ENCODE results near the gene CYP46A1.
A peak's percentile ranks its signal among the peaks of the same experiment; 100 is the strongest.

Gene CYP46A1

DNA sequence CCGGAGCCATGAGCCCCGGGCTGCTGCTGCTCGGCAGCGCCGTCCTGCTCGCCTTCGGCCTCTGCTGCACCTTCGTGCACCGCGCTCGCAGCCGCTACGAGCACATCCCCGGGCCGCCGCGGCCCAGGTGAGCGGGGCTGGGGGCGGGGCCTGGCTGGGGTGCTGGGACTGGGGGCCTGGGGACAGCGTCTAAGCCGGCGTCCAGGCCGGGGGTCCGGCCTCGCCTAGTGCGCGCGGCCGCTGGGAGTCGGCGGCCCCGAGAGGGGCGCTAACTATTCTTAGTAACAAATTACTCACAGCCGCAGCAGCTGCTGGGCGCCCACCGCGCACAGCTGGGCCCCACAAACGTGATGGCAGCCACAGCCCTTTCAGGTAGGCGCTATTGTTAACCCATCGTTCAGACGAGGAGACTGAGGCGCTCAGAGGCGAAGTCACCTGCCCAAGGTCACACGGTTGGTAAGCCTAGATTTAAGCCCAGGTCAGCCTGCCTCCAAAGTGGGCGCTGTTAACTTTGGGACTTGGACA, 374 bp downstream of the CYP46A1 start:
- Mint-ChIP-seq H3K27ac (no peak overlapping the region), H3K36me3 (no peaks in the 10 kb centered on the region), H3K4me1 (peaks cover 9% of the 10 kb centered on the region), H3K9me3 (peaks cover 2% of the 10 kb centered on the region), H3K27me3 (peaks cover 26% of the 10 kb centered on the region), H3K4me3 (peak overlapping the region; percentile 70)
- ATAC-seq (ENCODE audit: low read depth) (peak; percentile 21), DNase-seq (ENCODE audit: low spot score in 2 of 2) (no peak)

DNA sequence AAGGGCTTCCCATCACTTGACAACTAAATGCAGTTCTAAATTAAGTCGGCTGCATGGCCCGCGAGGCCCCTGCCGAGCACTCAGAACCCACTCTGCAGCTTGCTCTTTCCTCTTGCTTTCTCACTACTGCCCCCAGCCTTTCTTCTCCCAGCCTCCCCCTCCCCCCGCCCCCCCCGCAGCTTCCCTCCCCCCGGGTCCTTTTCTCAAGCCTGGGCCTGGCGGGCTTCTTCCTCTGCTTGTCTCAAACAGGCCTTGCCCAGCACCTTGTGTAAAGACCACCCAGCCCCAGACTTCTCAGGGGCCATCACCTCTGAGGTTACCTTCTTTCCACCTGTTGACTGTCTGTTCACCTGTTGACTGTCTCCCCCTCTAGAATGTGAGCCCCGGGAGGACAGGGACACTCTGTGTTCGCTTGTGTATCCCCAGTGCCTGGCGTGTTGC, 1.1 kb downstream of the CYP46A1 start:
- Mint-ChIP-seq H3K36me3 (no peaks in the 10 kb centered on the region), H3K27ac (no peak overlapping the region), H3K4me3 (peak overlapping the region; percentile 70), H3K27me3 (peaks cover 33% of the 10 kb centered on the region), H3K4me1 (peaks cover 9% of the 10 kb centered on the region), H3K9me3 (peaks cover 2% of the 10 kb centered on the region)
- ATAC-seq (ENCODE audit: low read depth) (no peak), DNase-seq (ENCODE audit: low spot score in 2 of 2) (no peak)

DNA sequence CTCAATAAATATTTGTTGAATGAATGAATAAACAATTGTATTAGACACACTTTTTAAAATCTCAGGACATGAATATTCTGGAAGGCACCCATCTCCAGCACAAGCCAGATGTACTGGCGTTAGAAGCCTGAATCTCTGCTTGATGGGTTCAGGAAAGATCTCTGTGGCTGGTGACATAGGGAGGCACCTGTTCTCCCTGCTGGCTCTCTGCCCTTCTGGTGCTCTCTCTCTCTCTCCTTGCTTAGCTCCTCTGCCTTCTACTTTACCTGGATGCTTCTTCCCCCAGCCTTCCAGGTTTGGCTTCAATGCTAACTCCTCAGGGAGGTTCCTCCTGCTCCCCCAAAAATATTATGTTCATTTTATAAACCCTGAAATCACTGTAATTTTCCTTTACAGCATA, 1.5 kb downstream of the CYP46A1 start:
- no peaks in the 10 kb centered on the region for H3K36me3 Mint-ChIP-seq
- DNase-seq (ENCODE audit: low spot score in 2 of 2) (no peak), ATAC-seq (ENCODE audit: low read depth) (no peak)
- peaks cover 2% of the 10 kb centered on the region for H3K9me3 Mint-ChIP-seq
- peaks cover 9% of the 10 kb centered on the region for H3K4me1 Mint-ChIP-seq
- peak overlapping the region; percentile 70 for H3K4me3 Mint-ChIP-seq
- no peak overlapping the region for H3K27ac Mint-ChIP-seq
- H3K27me3 Mint-ChIP-seq: peaks cover 37% of the 10 kb centered on the region

DNA sequence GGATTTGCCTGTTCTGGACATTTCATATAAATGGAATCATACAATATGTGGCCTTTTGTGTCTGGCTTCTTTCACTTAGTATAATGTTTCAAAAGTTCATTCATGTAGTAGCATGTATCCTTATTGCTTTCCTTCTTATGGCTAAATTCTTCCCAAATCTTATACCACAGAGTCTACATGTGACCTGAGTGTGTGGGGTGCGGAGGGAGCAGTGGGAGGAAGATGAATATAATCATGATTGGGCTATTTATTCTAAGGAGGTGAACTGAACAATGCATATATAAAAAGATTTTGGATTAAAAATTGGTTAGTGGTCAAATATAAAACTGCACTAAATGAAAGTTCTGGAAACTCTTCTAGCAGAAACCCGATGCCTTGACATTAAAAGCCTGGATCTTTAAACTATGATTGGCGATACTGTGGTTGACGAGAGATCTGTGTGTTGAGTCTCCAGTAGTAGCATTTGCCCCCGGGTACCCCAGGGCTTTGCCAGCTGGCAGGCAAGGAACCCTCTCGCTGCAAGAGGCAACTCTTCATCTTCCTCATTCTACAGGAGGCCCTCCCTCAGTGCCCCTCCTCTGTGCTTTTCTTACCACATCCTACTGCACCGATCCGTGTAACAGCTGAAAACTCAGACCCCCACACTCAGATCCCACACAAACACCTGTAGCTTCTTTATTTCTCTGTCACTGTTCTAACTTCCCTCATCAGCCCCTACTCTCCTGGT, 2.6 kb downstream of the CYP46A1 start:
- Mint-ChIP-seq H3K27ac (no peak overlapping the region), H3K9me3 (peaks cover 2% of the 10 kb centered on the region), H3K4me3 (no peak overlapping the region), H3K36me3 (no peaks in the 10 kb centered on the region), H3K27me3 (peaks cover 41% of the 10 kb centered on the region), H3K4me1 (peaks cover 9% of the 10 kb centered on the region)
- ATAC-seq (ENCODE audit: low read depth): no peak
- DNase-seq (ENCODE audit: low spot score in 2 of 2): no peak

DNA sequence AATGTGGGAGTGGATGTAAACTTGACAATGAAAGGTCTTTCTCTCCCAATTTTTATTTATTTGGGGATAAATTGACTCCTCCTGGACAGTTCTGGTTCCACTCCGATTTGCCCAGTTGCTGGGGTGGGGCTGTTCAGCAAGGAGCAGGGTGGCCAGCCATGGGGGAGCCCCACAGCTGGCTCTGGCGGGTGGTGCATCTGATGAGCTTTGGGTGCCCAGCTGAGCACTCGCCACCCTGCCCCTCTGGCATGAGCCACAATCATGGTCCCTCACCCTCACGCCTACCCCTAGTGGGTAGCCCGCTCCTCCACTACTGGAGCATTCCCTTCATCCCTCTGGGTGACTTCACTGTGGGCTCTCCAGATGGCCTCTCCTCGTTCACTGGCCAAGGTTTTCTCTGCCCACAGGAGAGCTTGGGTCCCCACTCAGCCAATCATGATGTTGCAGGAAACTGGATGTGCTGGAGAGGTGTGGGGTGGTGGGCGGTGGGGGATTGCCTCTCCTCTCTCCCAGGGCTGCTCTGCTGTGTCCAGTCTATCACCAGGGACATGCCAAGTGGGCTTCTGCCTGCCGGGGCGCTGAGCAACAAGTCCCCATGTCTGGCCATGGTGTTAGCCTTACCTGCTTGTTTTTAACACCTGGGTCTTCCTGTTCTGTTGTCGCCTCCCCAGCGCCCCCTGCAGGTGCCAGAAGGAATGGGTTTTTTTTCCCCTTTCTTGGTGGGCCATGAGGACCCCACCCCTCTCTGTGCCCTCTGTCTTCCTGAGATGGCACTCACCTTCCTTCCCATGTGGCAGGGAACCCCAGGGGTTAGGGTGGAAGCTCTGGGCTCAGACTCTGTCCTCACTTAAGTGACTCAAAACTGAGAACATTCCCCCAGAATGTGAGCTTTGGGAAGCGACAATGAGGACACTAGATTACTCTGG, 3.4 kb downstream of the CYP46A1 start:
- no peaks in the 10 kb centered on the region for H3K36me3 Mint-ChIP-seq
- ATAC-seq (ENCODE audit: low read depth) (no peak), DNase-seq (ENCODE audit: low spot score in 2 of 2) (no peak)
- peaks cover 41% of the 10 kb centered on the region for H3K27me3 Mint-ChIP-seq
- H3K4me1 Mint-ChIP-seq: peaks cover 9% of the 10 kb centered on the region
- no peak overlapping the region for H3K27ac Mint-ChIP-seq
- no peak overlapping the region for H3K4me3 Mint-ChIP-seq
- H3K9me3 Mint-ChIP-seq: peaks cover 2% of the 10 kb centered on the region

DNA sequence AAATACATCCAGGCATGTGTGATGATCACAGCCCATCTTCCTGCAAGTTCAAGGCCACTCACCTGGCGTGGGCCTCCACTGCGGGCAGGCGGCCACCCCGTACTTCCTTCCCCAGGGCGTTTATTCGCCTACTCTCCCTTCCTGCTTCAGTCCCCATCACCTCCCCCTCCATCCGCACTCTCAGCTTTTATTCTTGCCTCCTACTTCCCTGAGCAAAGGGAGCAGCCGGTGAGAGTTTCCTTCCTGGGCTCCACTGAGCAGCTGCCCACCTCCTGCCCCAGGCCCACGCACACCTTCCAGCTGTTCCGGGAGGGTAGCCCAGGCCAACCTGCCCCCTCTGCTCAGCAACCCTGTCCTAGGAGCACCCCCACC, 4.1 kb downstream of the CYP46A1 start:
- Mint-ChIP-seq H3K36me3 (no peaks in the 10 kb centered on the region), H3K27me3 (peaks cover 37% of the 10 kb centered on the region), H3K4me1 (peaks cover 5% of the 10 kb centered on the region), H3K27ac (no peak overlapping the region), H3K9me3 (peaks cover 2% of the 10 kb centered on the region), H3K4me3 (no peak overlapping the region)
- ATAC-seq (ENCODE audit: low read depth) (no peak), DNase-seq (ENCODE audit: low spot score in 2 of 2) (no peak)

DNA sequence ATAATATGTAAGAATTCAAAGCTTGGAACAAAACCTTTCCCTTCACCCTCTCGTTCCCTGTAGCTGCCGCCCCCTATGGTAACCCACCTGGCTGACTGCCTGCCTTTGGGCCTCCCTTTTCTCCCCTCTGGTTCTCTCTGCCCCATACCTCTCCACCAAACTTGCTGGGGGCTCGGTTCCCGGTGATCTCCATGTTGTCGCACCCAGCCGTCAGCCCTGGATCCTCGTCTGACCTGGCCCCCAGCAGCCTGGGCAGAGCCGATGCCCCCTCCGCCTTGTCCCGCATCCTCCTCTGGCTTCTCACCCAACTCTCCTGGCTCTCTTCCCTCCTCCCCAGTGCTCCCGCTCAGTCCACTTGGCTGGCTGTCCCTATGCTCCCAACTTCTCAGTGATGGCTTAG, 4.5 kb downstream of the CYP46A1 start:
- Mint-ChIP-seq H3K9me3 (peaks cover 2% of the 10 kb centered on the region), H3K4me3 (no peak overlapping the region), H3K27me3 (peaks cover 37% of the 10 kb centered on the region), H3K36me3 (no peaks in the 10 kb centered on the region), H3K27ac (no peak overlapping the region), H3K4me1 (peaks cover 4% of the 10 kb centered on the region)
- DNase-seq (ENCODE audit: low spot score in 2 of 2): no peak
- ATAC-seq (ENCODE audit: low read depth): no peak

DNA sequence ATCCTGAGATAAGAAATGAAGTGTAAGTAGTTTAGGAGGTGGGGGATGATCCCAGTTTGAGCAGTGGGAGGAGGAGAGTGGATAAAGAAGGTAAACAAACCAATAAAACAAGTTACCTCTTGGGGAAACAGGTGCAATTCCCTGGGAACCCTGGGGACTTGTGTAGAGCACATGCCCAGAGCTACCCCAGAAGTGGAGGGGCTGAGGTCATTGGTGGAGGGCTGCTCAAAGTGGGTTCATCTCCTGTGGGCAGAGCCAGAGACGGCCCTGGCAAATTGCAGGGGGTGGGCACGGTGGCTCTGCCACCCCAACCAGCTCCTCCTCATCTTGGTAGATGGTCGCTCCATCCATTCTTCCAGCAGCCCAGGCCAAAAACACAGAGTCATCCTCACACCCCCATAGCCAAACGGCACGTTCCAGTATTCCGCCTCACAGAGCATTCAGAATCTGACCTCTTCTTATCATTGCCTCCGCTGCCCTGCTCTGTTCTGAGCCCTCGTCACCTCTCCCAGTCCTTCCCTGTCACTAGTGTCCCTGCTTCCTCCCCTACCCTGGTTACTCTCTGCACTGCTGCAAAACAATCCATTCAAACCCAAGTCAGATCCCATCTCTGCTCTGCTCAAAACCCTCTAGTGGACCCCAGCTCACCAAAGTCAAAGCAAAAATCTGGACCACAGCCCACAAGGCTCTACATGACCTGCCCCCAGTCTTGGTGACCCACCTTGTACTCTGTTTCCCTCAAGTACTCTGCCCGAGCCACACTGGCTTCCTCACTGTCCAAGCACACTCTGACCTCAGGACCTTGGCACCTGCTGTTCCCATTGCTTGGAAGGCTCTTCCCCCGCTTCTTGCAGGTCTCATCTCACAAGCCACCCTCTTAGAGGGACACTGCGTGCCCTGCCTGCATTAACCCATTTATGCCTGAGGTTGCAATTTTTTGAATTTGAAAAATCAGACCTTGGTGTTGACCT, 5.5 kb downstream of the CYP46A1 start:
- no peaks in the 10 kb centered on the region for H3K36me3 Mint-ChIP-seq
- peaks cover 37% of the 10 kb centered on the region for H3K27me3 Mint-ChIP-seq
- no peak overlapping the region for H3K4me3 Mint-ChIP-seq
- H3K4me1 Mint-ChIP-seq: peaks cover 2% of the 10 kb centered on the region
- H3K9me3 Mint-ChIP-seq: peaks cover 2% of the 10 kb centered on the region
- H3K27ac Mint-ChIP-seq: no peak overlapping the region
- ATAC-seq (ENCODE audit: low read depth) (no peak), DNase-seq (ENCODE audit: low spot score in 2 of 2) (no peak)

DNA sequence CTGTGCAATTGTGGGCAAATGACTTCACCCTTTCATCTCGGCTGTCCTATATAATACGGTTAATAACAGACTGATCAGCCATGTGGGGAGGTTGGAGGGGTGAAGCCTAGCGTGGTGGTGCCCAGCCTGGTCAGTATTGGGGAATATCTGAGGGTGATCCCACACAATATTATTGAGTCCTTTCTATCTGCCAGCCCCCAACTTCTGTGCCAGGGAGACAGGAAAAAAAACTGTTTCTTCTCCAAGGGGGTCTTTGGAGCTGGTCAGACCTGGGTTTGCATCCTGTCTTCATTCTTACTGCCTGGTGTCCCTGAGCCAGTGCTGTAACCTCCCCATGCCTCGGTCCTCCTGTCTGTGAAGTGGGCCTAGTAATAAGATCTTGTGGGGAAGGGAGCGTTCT, 6.5 kb downstream of the CYP46A1 start:
- Mint-ChIP-seq H3K9me3 (no peaks in the 10 kb centered on the region), H3K4me1 (peaks cover 2% of the 10 kb centered on the region), H3K27ac (no peak overlapping the region), H3K36me3 (no peaks in the 10 kb centered on the region), H3K27me3 (peaks cover 33% of the 10 kb centered on the region), H3K4me3 (no peak overlapping the region)
- no peak for ATAC-seq (ENCODE audit: low read depth)
- DNase-seq (ENCODE audit: low spot score in 2 of 2): no peak

DNA sequence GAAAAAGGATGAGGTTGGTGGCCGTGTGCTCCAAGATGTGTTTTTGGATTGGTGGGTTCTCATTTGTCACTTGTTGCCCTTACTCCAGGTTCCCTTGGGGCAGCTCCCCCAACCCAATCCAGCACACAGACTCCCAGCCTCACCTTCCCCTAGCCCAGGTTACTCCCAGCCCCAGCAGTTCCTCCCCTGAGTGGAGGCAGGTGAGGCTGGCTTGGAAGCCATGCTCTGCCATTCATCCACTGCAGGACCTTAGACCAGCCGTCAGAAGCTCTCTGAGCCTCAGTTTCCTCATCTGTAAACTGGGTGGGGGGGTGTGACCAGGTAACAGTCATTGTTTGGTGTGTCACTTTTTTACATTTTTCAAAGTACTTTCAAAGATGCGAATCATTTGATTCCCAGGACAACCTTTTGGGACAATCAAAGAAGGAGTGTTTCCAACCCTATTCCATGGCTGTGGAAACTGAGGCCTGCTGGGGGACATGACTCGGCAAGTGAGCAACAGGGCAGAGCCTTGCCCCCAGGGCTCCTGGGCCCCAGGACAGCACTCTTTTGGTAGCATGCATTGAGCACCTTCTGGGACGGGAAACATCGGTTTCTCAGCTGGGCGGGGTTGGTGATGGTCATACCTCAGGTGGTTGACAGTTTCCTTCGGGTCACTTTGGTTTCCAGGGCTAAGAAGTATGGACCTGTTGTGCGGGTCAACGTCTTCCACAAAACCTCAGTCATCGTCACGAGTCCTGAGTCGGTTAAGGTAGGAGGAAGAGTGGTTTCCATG, 7.2 kb downstream of the CYP46A1 start:
- peaks cover 2% of the 10 kb centered on the region for H3K4me1 Mint-ChIP-seq
- H3K9me3 Mint-ChIP-seq: no peaks in the 10 kb centered on the region
- no peak for DNase-seq (ENCODE audit: low spot score in 2 of 2)
- H3K27ac Mint-ChIP-seq: no peak overlapping the region
- ATAC-seq (ENCODE audit: low read depth): no peak
- H3K27me3 Mint-ChIP-seq: peaks cover 29% of the 10 kb centered on the region
- no peaks in the 10 kb centered on the region for H3K36me3 Mint-ChIP-seq
- H3K4me3 Mint-ChIP-seq: no peak overlapping the region

DNA sequence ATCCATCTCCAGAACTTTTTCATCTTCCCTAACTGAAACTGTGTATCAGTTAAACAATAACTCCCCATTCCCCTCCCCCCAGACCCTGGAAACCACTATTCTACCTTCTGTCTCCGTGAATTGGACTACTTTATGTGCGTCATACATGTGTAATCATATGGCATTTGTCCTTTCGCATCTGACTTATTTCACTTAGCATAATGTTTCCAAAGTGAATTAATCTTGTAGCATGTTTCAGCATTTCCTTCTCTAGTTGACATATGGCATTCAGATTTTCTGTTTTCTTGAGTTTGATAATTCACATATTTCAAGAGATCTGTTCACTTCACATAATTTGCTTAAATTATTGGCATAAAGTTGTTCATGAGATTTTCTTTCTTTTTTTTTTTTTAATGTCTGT, 9.8 kb downstream of the CYP46A1 start:
- no peak for DNase-seq (ENCODE audit: low spot score in 2 of 2)
- ATAC-seq (ENCODE audit: low read depth): no peak
- no peak overlapping the region for H3K4me3 Mint-ChIP-seq

DNA sequence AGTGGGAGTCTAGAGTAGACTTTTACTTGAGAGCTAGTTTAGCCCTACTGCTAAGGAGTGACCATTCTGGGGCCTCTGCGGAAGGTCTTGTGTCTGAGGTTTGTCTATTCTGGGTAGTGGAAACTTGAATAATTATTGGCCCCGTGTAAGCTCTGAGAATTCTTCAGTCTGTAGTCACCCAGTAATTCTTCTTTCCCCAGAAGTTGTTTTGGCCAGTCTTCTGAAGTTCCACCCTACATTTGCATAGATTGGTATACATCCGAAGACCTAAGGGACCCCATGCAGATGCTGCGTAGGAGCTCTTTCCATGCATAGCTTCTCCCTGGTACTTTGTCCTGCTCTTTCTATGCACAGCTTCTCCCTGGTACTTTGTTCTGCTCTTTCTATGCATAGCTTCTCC, 12.8 kb downstream of the CYP46A1 start:
- H3K27me3 Mint-ChIP-seq: peaks cover 16% of the 10 kb centered on the region
- no peak overlapping the region for H3K27ac Mint-ChIP-seq
- DNase-seq (ENCODE audit: low spot score in 2 of 2) (no peak), ATAC-seq (ENCODE audit: low read depth) (no peak)
- peaks cover 3% of the 10 kb centered on the region for H3K9me3 Mint-ChIP-seq
- H3K36me3 Mint-ChIP-seq: no peaks in the 10 kb centered on the region
- H3K4me1 Mint-ChIP-seq: no peaks in the 10 kb centered on the region
- H3K4me3 Mint-ChIP-seq: no peak overlapping the region

More for the DNA sequence above, 9.8 kb downstream of the CYP46A1 start:
- no peak overlapping the region for H3K27ac Mint-ChIP-seq
- no peaks in the 10 kb centered on the region for H3K4me1 Mint-ChIP-seq
- peaks cover 3% of the 10 kb centered on the region for H3K9me3 Mint-ChIP-seq
- peaks cover 24% of the 10 kb centered on the region for H3K27me3 Mint-ChIP-seq
- no peaks in the 10 kb centered on the region for H3K36me3 Mint-ChIP-seq

DNA sequence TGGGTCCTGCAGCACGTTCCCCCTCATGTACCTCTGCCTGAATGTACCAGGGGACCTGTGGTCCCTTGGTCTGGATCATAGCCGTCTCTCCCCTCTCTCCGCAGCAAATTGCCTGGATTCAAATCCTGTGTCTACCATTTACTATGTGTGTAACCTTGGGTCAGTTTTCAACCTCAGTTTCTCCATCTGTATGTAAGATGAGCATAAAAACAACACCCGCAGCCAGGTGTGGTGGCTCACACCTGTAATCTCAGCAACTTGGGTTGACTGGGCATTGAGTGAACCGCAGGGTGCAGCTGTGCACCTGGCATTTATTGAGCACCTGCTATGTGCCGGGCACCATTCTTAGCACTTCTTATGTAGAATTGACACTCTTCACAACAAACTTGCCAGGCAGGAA, 14.1 kb downstream of the CYP46A1 start:
- H3K27me3 Mint-ChIP-seq: peaks cover 17% of the 10 kb centered on the region
- H3K27ac Mint-ChIP-seq: no peak overlapping the region
- peaks cover 11% of the 10 kb centered on the region for H3K9me3 Mint-ChIP-seq
- no peaks in the 10 kb centered on the region for H3K4me1 Mint-ChIP-seq
- ATAC-seq (ENCODE audit: low read depth) (no peak), DNase-seq (ENCODE audit: low spot score in 2 of 2) (no peak)
- no peak overlapping the region for H3K4me3 Mint-ChIP-seq
- peaks cover 5% of the 10 kb centered on the region for H3K36me3 Mint-ChIP-seq
